Upper lobe of left lung (tissue), 6 donors: Measurements from ENCODE around the gene MRPS34. TPM values are rescaled to one million over a fixed set of nuclear protein-coding genes. Genes with fewer than 3 reads are reported as not detected.
A peak's percentile ranks its signal among the peaks of the same experiment; 100 is the strongest.

Experiments used
- ATAC-seq, 2 donors: fragments of 200-7000 bp; cut with Tn5 transposase; one replicate each; pipeline ENCODE4 v1.9.1; 2022; ENCODE audit warnings: mild to moderate bottlenecking in 2 of 2, moderate library complexity in 2 of 2; ENCODE audit not compliant: low FRiP score in 2 of 2
- DNase-seq, 2 donors: peaks; one replicate each; pipeline ENCODE4 v3.0.0-alpha.2; 2019 to 2020
- H3K27ac ChIP-seq, 4 donors: fragments of 200-600 bp; sonication (generic); one replicate each; pipeline ENCODE4 v1.5.1; 2016 to 2019
- H3K27me3 ChIP-seq, 4 donors: fragments of 200-600 bp; sonication (generic); one replicate each; pipeline ENCODE4 v1.5.1; 2017 to 2019
- H3K36me3 ChIP-seq, 4 donors: fragments of 200-600 bp; sonication (generic); one replicate each; pipeline ENCODE4 v1.5.1; 2016 to 2019
- H3K4me1 ChIP-seq, 4 donors: fragments of 200-600 bp; sonication (generic); one replicate each; pipeline ENCODE4 v1.5.1; 2018 to 2019
- H3K4me3 ChIP-seq, 4 donors: fragments of 200-600 bp; sonication (generic); one replicate each; pipeline ENCODE4 v1.5.1; 2017 to 2019; ENCODE audit warnings: mild to moderate bottlenecking in 2 of 4, moderate library complexity in 1 of 4
- H3K9me3 ChIP-seq, 4 donors: fragments of 200-600 bp; sonication (generic); one replicate each; pipeline ENCODE4 v1.5.1; 2018 to 2019
- CTCF ChIP-seq, 6 experiments: fragments of 450-650 bp in 4 of 6; fragments of 200-600 bp in 2 of 6; sonication (generic) in 2 of 6; IDR thresholded peaks; one replicate each; pipeline ENCODE4 v1.5.1; 2016 to 2019; ENCODE audit warnings: antibody characterized with exemption in 6 of 6
- EP300 ChIP-seq, 4 donors: sonication (generic); formaldehyde crosslinking; IDR thresholded peaks; one replicate each; pipeline ENCODE4 v1.5.1; 2017; ENCODE audit warnings: antibody characterized with exemption in 4 of 4, control low read depth in 2 of 4
- POLR2A ChIP-seq, 4 donors: fragments of 450-650 bp; IDR thresholded peaks; one replicate each; pipeline ENCODE4 v1.5.1; 2016 to 2017; ENCODE audit warnings: antibody characterized with exemption in 4 of 4, mild to moderate bottlenecking in 2 of 4
- POLR2AphosphoS5 ChIP-seq, 2 donors: sonication (generic); formaldehyde crosslinking; IDR thresholded peaks; one replicate each; pipeline ENCODE4 v1.5.1; 2017; ENCODE audit warnings: antibody characterized with exemption in 2 of 2
- WGBS, 2 donors: methylation state at CpG; one replicate each; pipeline ENCODE4 v1.1.5; 2017 to 2018; 5-methylcytosine and 5-hydroxymethylcytosine counted together
- total RNA-seq, 6 donors: library from RNA; depleted of rRNA in 4 of 6; stranded (reverse); fragments of >200 nt in 4 of 6; gene quantifications; one replicate each; pipeline versions ENCODE4 v1.1.0 to v1.2.1, GENCODE V29; 2016 to 2021
- donor health status: DM: no; HTN: no; CAD: no; lungs with moderate emphysema.
- donor health status: DM: no; HTN: yes; CAD: no; lungs with severe emphysema.

The MRPS34 gene
- total RNA-seq, 6 donors from 2014 or later: 49.2 to 91.7 (median 69.8) TPM

- WGBS, 2 donors: 80 to 88% methylated on average over 2 to 33 of the region's 33 CpGs
- Histone ChIP-seq H3K4me3 (peak overlapping the region in 3 of 4 donors; percentile 12 to 41 (median 40)), H3K9me3 (peaks cover 0 to 6% (median 0%) of the 10 kb centered on the region in 4 donors), H3K27ac (peak overlapping the region in 3 of 4 donors; percentile 30 to 45 (median 42)), H3K27me3 (no peaks in the 10 kb centered on the region), H3K4me1 (peaks cover 0 to 22% (median 7%) of the 10 kb centered on the region in 4 donors), H3K36me3 (peaks cover 3 to 42% (median 28%) of the 10 kb centered on the region in 4 donors)
- peak in 1 of 2 donors; percentile 80 for DNase-seq
- no peak for ATAC-seq
- no peak for TF ChIP-seq POLR2A (IDR thresholded peaks at IDR 0.05)
- TF ChIP-seq EP300 (IDR thresholded peaks at IDR 0.05): no peak
- no peak for TF ChIP-seq CTCF (IDR thresholded peaks at IDR 0.05)
- no peak for TF ChIP-seq POLR2AphosphoS5 (IDR thresholded peaks at IDR 0.05)
Observed at GRCh38 chr16:1792836-1793577, 20.1 kb upstream of the MRPS34 start.

- no peak overlapping the region for H3K4me3 ChIP-seq
- no peaks in the 10 kb centered on the region for H3K27me3 ChIP-seq
- peaks cover 0 to 22% (median 7%) of the 10 kb centered on the region in 4 donors for H3K4me1 ChIP-seq
- no peak for ATAC-seq
- H3K9me3 ChIP-seq: no peaks in the 10 kb centered on the region
- H3K27ac ChIP-seq: no peak overlapping the region
- DNase-seq: peak in 1 of 2 donors; percentile 76
- 89 to 95% methylated on average over 14 to 44 of the region's 59 CpGs for WGBS, 2 donors
- peaks cover 3 to 50% (median 35%) of the 10 kb centered on the region in 4 donors for H3K36me3 ChIP-seq
- TF ChIP-seq POLR2AphosphoS5 (IDR thresholded peaks at IDR 0.05) (no peak), EP300 (IDR thresholded peaks at IDR 0.05) (no peak), CTCF (IDR thresholded peaks at IDR 0.05) (no peak), POLR2A (IDR thresholded peaks at IDR 0.05) (no peak)
Observed at GRCh38 chr16:1791943-1792812, 19.2 kb upstream of the MRPS34 start.

- peaks cover 0 to 22% (median 7%) of the 10 kb centered on the region in 4 donors for H3K4me1 ChIP-seq
- no peaks in the 10 kb centered on the region for H3K27me3 ChIP-seq
- ATAC-seq: no peak
- 96% methylated on average over 14 to 38 of the region's 53 CpGs for WGBS, 2 donors
- H3K9me3 ChIP-seq: no peaks in the 10 kb centered on the region
- H3K4me3 ChIP-seq: no peak overlapping the region
- peak in 1 of 2 donors; percentile 83 for DNase-seq
- H3K27ac ChIP-seq: no peak overlapping the region
- peaks cover 3 to 58% (median 42%) of the 10 kb centered on the region in 4 donors for H3K36me3 ChIP-seq
- TF ChIP-seq EP300 (IDR thresholded peaks at IDR 0.05): no peak
- TF ChIP-seq POLR2A (IDR thresholded peaks at IDR 0.05): no peak
- TF ChIP-seq CTCF (IDR thresholded peaks at IDR 0.05): no peak
- no peak for TF ChIP-seq POLR2AphosphoS5 (IDR thresholded peaks at IDR 0.05)
Observed at GRCh38 chr16:1791256-1791942, 18.5 kb upstream of the MRPS34 start.

GRCh38 chr16:1790611-1791255, 17.8 kb upstream of the MRPS34 start:
- 88 to 89% methylated on average over 14 to 41 of the region's 44 CpGs for WGBS, 2 donors
- Histone ChIP-seq H3K36me3 (peaks cover 3 to 65% (median 43%) of the 10 kb centered on the region in 4 donors), H3K4me1 (peaks cover 0 to 24% (median 7%) of the 10 kb centered on the region in 4 donors), H3K27ac (no peak overlapping the region), H3K9me3 (no peaks in the 10 kb centered on the region), H3K27me3 (no peaks in the 10 kb centered on the region), H3K4me3 (no peak overlapping the region)
- TF ChIP-seq CTCF (IDR thresholded peaks at IDR 0.05): no peak
- ATAC-seq: no peak
- peak; percentile 19 to 82 for DNase-seq
